Measurements from ENCODE around the gene DNAJC24. TPM values are rescaled to one million over a fixed set of nuclear protein-coding genes. Genes with fewer than 3 reads are reported as not detected.

DNAJC24 gene
- total and polyA plus RNA-seq, 9 of the 15 experiments (the other 6 are each of a cell fraction or from before 2014, with no cell fraction given): 12.2 to 31.9 (median 16.9) TPM

GRCh38 chr11:31477528-31478222, 108.0 kb downstream of the DNAJC24 start:
- H3K9me1 ChIP-seq (ENCODE audit: control insufficient read depth, insufficient read depth, low read length): no peaks in the 10 kb centered on the region
- H3K79me2 ChIP-seq (ENCODE audit: control insufficient read depth, insufficient read depth, low read length): peaks cover 68% of the 10 kb centered on the region
- intact Hi-C loops (cut with micrococcal nuclease): no loop called here
- H3K9me3 ChIP-seq (replicated peaks; ENCODE audit: control insufficient read depth, insufficient read depth, low read depth, low read length): no peaks in the 10 kb centered on the region
- POLR2A ChIA-PET: interaction anchor here (0.6 to 0.9 kb wide), 4 partner anchors 17 to 414 kb away, joined by 3 read pairs; no protein-coding TSS in a partner anchor
- peaks cover 5% of the 10 kb centered on the region for H3K36me3 ChIP-seq (ENCODE audit: control insufficient read depth, insufficient read depth, low read length)
- H4K20me1 ChIP-seq (replicated peaks; ENCODE audit: control insufficient read depth, insufficient read depth, low read length): no peaks in the 10 kb centered on the region
- H3K27me3 ChIP-seq (ENCODE audit: control insufficient read depth in 2 of 2, insufficient read depth in 2 of 2, low read length in 2 of 2): no peaks in the 10 kb centered on the region
- TF ChIP-seq HMGXB4 (CRISPR knock-in tag; IDR thresholded peaks at IDR 0.05) (no peak), TRIM28 (IDR thresholded peaks at IDR 0.05) (no peak), CBX5 (IDR thresholded peaks at IDR 0.05; ENCODE audit: borderline replicate concordance, low read depth) (no peak), MEIS2 (IDR thresholded peaks at IDR 0.05; ENCODE audit: partially characterized antibody) (no peak), HNRNPUL1 (IDR thresholded peaks at IDR 0.05; ENCODE audit: low read length) (no peak), SUPT5H (IDR thresholded peaks at IDR 0.05) (no peak), HMG20B (CRISPR knock-in tag; IDR thresholded peaks at IDR 0.05) (no peak), POLR2H (tag; IDR thresholded peaks at IDR 0.05; ENCODE audit: low read depth) (no peak), ZSCAN32 (CRISPR knock-in tag; IDR thresholded peaks at IDR 0.05) (no peak), MYBL2 (IDR thresholded peaks at IDR 0.05; ENCODE audit: low read depth) (no peak), MYBL2 (CRISPR knock-in tag; IDR thresholded peaks at IDR 0.05; ENCODE audit: borderline replicate concordance) (no peak), TOE1 (IDR thresholded peaks at IDR 0.05; ENCODE audit: borderline replicate concordance) (no peak), TOE1 (CRISPR knock-in tag; IDR thresholded peaks at IDR 0.05; ENCODE audit: borderline replicate concordance, low read depth) (no peak), SAFB (IDR thresholded peaks at IDR 0.05; ENCODE audit: borderline replicate concordance, low read depth, low read length) (no peak), FOXK1 (CRISPR knock-in tag; IDR thresholded peaks at IDR 0.05; ENCODE audit: borderline replicate concordance) (no peak), TFE3 (CRISPR knock-in tag; IDR thresholded peaks at IDR 0.05) (no peak), ETV5 (CRISPR knock-in tag; IDR thresholded peaks at IDR 0.05; ENCODE audit: low read depth) (no peak), CHCHD3 (CRISPR knock-in tag; IDR thresholded peaks at IDR 0.05) (no peak)
- TF ChIP-seq, protein P1, sequence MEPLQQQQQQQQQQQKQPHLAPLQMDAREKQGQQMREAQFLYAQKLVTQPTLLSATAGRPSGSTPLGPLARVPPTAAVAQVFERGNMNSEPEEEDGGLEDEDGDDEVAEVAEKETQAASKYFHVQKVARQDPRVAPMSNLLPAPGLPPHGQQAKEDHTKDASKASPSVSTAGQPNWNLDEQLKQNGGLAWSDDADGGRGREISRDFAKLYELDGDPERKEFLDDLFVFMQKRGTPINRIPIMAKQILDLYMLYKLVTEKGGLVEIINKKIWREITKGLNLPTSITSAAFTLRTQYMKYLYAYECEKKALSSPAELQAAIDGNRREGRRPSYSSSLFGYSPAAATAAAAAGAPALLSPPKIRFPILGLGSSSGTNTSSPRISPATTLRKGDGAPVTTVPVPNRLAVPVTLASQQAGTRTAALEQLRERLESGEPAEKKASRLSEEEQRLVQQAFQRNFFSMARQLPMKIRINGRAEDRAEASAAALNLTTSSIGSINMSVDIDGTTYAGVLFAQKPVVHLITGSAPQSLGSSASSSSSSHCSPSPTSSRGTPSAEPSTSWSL (CRISPR knock-in tag; IDR thresholded peaks at IDR 0.05; ENCODE audit: borderline replicate concordance): no peak
- in situ Hi-C loops (cut with MboI): no loop called here
- H3K27ac ChIP-seq (ENCODE audit: extremely low read depth, low read depth, low read length): no peak overlapping the region
- BruUV-seq (replicated peaks): no TSS peak
- H3K9ac ChIP-seq (ENCODE audit: insufficient read depth in 1 of 2, low read depth in 2 of 2, low read length in 2 of 2): no peak overlapping the region
- H2AFZ ChIP-seq (ENCODE audit: low read depth, low read length): no peak overlapping the region
- ATAC-seq: no peak
- 82% methylated on average over 6 of the region's 6 CpGs for WGBS (ENCODE audit: insufficient coverage, low coverage, missing lambda C conversion rate)
- no peak overlapping the region for H3K4me2 ChIP-seq (ENCODE audit: insufficient read depth, low read length)
- H3K4me1 ChIP-seq (replicated peaks in 1 of 2; ENCODE audit: control insufficient read depth in 2 of 2, insufficient read depth in 2 of 2, low read length in 2 of 2): no peaks in the 10 kb centered on the region
- DNase-seq (ENCODE audit: extremely low read depth in 1 of 4, low spot score in 3 of 4): no peak
- FAIRE-seq: no peak
- no peak overlapping the region for H3K4me3 ChIP-seq
- CTCF ChIA-PET (ENCODE audit: low intra/inter-chr PET ratio): no interaction called here

All from K562 (cell line).